ENCODE results near the gene PER3.
A peak's percentile ranks its signal among the peaks of the same experiment; 100 is the strongest.

Gene PER3

GRCh38 chr1:7783826-7784491 lies at the start of gene PER3:
Gene PER3 (plus strand): TSS chr1:7784291. CDS start chr1:7784878, 587 bp downstream.
- peak; percentile 96 for DNase-seq (ENCODE audit: low spot score)

GRCh38 chr1:7738044-7738443 lies 46.0 kb upstream of the PER3 start:
- DNase-seq (ENCODE audit: low spot score): no peak

- no peak for DNase-seq (ENCODE audit: low spot score)
These were observed 40.7 kb upstream of the PER3 start for GRCh38 chr1:7743346-7743745.

- DNase-seq (ENCODE audit: low spot score): no peak
These were observed 39.2 kb upstream of the PER3 start for GRCh38 chr1:7744882-7745281.

- DNase-seq (ENCODE audit: low spot score): no peak
These were observed 38.3 kb upstream of the PER3 start for GRCh38 chr1:7745783-7746182.

- DNase-seq (ENCODE audit: low spot score): no peak
These were observed 36.5 kb upstream of the PER3 start for GRCh38 chr1:7747605-7748004.

- DNase-seq (ENCODE audit: low spot score): no peak
These were observed 35.0 kb upstream of the PER3 start for GRCh38 chr1:7749126-7749525.

GRCh38 chr1:7751174-7751573 lies 32.9 kb upstream of the PER3 start:
- DNase-seq (ENCODE audit: low spot score): no peak

GRCh38 chr1:7752512-7753417 lies 31.3 kb upstream of the PER3 start:
- DNase-seq (ENCODE audit: low spot score): peak; percentile 75

- DNase-seq (ENCODE audit: low spot score): no peak
These were observed 30.4 kb upstream of the PER3 start for GRCh38 chr1:7753641-7754040.

- DNase-seq (ENCODE audit: low spot score): no peak
These were observed 29.9 kb upstream of the PER3 start for GRCh38 chr1:7754234-7754633.

- peak; percentile 69 for DNase-seq (ENCODE audit: low spot score)
These were observed 28.6 kb upstream of the PER3 start for GRCh38 chr1:7755448-7755847.

GRCh38 chr1:7760245-7760644 lies 23.8 kb upstream of the PER3 start:
- no peak for DNase-seq (ENCODE audit: low spot score)

GRCh38 chr1:7761103-7761502 lies 23.0 kb upstream of the PER3 start:
- no peak for DNase-seq (ENCODE audit: low spot score)

- no peak for DNase-seq (ENCODE audit: low spot score)
These were observed 16.9 kb upstream of the PER3 start for GRCh38 chr1:7767176-7767575.

GRCh38 chr1:7768583-7768982 lies 15.5 kb upstream of the PER3 start:
- DNase-seq (ENCODE audit: low spot score): peak; percentile 61

GRCh38 chr1:7769673-7770412 lies 14.2 kb upstream of the PER3 start:
- no peak for DNase-seq (ENCODE audit: low spot score)

GRCh38 chr1:7770669-7770996 lies 13.5 kb upstream of the PER3 start:
- peak; percentile 29 for DNase-seq (ENCODE audit: low spot score)

- peak; percentile 86 for DNase-seq (ENCODE audit: low spot score)
These were observed 12.9 kb upstream of the PER3 start, which contains the start of gene VAMP3 for GRCh38 chr1:7770997-7771822. Gene VAMP3 (plus strand): TSS chr1:7771296. CDS start chr1:7771384, 88 bp downstream.

GRCh38 chr1:7771823-7772299 lies 12.2 kb upstream of the PER3 start:
- no peak for DNase-seq (ENCODE audit: low spot score)

- DNase-seq (ENCODE audit: low spot score): no peak
These were observed 6.5 kb upstream of the PER3 start for GRCh38 chr1:7777591-7777990.
